AG10803 (cell line): ENCODE data around the gene ZNF554.

Experiments used
- DNase-seq: peaks from one replicate; pipeline ENCODE4 v3.0.0; 2010; ENCODE audit warnings: low read depth
- H3K4me3 ChIP-seq: 2 replicates; pipeline ENCODE4 v1.5.1; 2011; ENCODE audit warnings: mild to moderate bottlenecking, low read length, control low read depth
- CTCF ChIP-seq: conservative IDR thresholded peaks from 2 replicates; pipeline ENCODE4 v1.5.1; 2011; ENCODE audit warnings: mild to moderate bottlenecking, low read length, control low read depth, inconsistent platforms

ZNF554 gene

GRCh38 chr19:2809387-2810140 lies 10.1 kb upstream of the ZNF554 start:
- H3K4me3 ChIP-seq = no peak overlapping the region
- no peak for DNase-seq
- no peak for TF ChIP-seq CTCF

GRCh38 chr19:2810141-2811091 lies 9.3 kb upstream of the ZNF554 start:
- no peak overlapping the region for H3K4me3 ChIP-seq
- TF ChIP-seq CTCF = no peak
- no peak for DNase-seq

GRCh38 chr19:2811221-2811722 lies 8.4 kb upstream of the ZNF554 start:
- no peak for TF ChIP-seq CTCF
- H3K4me3 ChIP-seq = no peak overlapping the region
- no peak for DNase-seq

GRCh38 chr19:2811735-2812413 lies 7.8 kb upstream of the ZNF554 start:
- no peak for DNase-seq
- H3K4me3 ChIP-seq = no peak overlapping the region
- TF ChIP-seq CTCF = no peak

- DNase-seq = no peak
- TF ChIP-seq CTCF = no peak
Observed at GRCh38 chr19:2812414-2813234, 7.0 kb upstream of the ZNF554 start.

More at GRCh38 chr19:2812414-2813234, 7.0 kb upstream of the ZNF554 start:
- no peak overlapping the region for H3K4me3 ChIP-seq
